MM.1S (cell line): Measurements from ENCODE around the gene GATB.

Experiments
- DNase-seq: peaks from one replicate; pipeline ENCODE4 v3.0.0-alpha.2; 2015
- H2AFZ ChIP-seq: fragments of 300-600 bp; sonication (generic); 2 replicates; pipeline ENCODE4 v1.6.0; 2016; ENCODE audit warnings: antibody characterized with exemption, low read length
- H3F3A ChIP-seq: fragments of 300-600 bp; sonication (generic); 2 replicates; pipeline ENCODE4 v1.6.1; 2016; ENCODE audit warnings: mild to moderate bottlenecking, antibody characterized with exemption, low read length, moderate library complexity, mixed read lengths; ENCODE audit not compliant: insufficient read depth
- H3K27ac ChIP-seq: fragments of 300-600 bp; sonication (generic); 2 replicates; pipeline ENCODE4 v1.5.1; 2016; ENCODE audit warnings: mild to moderate bottlenecking, low read length
- H3K27me3 ChIP-seq: fragments of 300-600 bp; sonication (generic); replicated peaks from 2 replicates; pipeline ENCODE4 v1.6.0; 2016; ENCODE audit warnings: low read length; ENCODE audit not compliant: insufficient read depth
- H3K36me3 ChIP-seq: fragments of 300-600 bp; sonication (generic); replicated peaks from 2 replicates; pipeline ENCODE4 v1.6.1; 2016; ENCODE audit warnings: mild to moderate bottlenecking, low read length, mixed read lengths; ENCODE audit not compliant: insufficient read depth
- H3K4me1 ChIP-seq: fragments of 300-600 bp; sonication (generic); 2 replicates; pipeline ENCODE4 v1.6.1; 2016; ENCODE audit warnings: low read length, mixed read lengths
- H3K4me2 ChIP-seq: fragments of 300-600 bp; sonication (generic); 2 replicates; pipeline ENCODE4 v1.6.0; 2016; ENCODE audit warnings: low read depth, low read length
- H3K4me3 ChIP-seq: fragments of 300-600 bp; sonication (generic); 2 replicates; pipeline ENCODE4 v1.5.1; 2016; ENCODE audit warnings: low read length, mixed read lengths
- H3K79me2 ChIP-seq: fragments of 300-600 bp; sonication (generic); 2 replicates; pipeline ENCODE4 v1.6.1; 2016; ENCODE audit warnings: mixed run types, low read length, mixed read lengths
- H3K9ac ChIP-seq: fragments of 300-600 bp; sonication (generic); 2 replicates; pipeline ENCODE4 v1.6.1; 2016; ENCODE audit warnings: low read length, mixed read lengths
- H3K9me2 ChIP-seq: fragments of 300-600 bp; sonication (generic); replicated peaks from 2 replicates; pipeline ENCODE4 v1.6.1; 2016; ENCODE audit warnings: mild to moderate bottlenecking, low read length, mixed read lengths; ENCODE audit not compliant: insufficient read depth
- H3K9me3 ChIP-seq: fragments of 300-600 bp; sonication (generic); replicated peaks from 2 replicates; pipeline ENCODE4 v1.6.1; 2016; ENCODE audit warnings: mild to moderate bottlenecking, low read length, mixed read lengths; ENCODE audit not compliant: insufficient read depth
- H4K20me1 ChIP-seq: fragments of 300-600 bp; sonication (generic); 2 replicates; pipeline ENCODE4 v1.6.1; 2016; ENCODE audit warnings: mild to moderate bottlenecking, low read length, moderate library complexity, mixed read lengths; ENCODE audit not compliant: insufficient read depth
- EZH2 ChIP-seq: fragments of 300-600 bp; sonication (generic); optimal IDR thresholded peaks from 2 replicates; pipeline ENCODE3; 2017; ENCODE audit warnings: low read depth, mild to moderate bottlenecking, antibody characterized with exemption, low read length, mixed read lengths
- EZH2phosphoT487 ChIP-seq: fragments of 300-600 bp; sonication (generic); IDR thresholded peaks from 2 replicates; pipeline ENCODE4 v1.6.1; 2018; ENCODE audit warnings: antibody characterized with exemption, low read length
- TF ChIP-seq, protein P1 (sequence below): fragments of 300-600 bp; sonication (generic); IDR thresholded peaks from 2 replicates; pipeline ENCODE4 v1.5.1; 2016; ENCODE audit warnings: antibody characterized with exemption, low read length, mixed read lengths

Gene GATB

DNA sequence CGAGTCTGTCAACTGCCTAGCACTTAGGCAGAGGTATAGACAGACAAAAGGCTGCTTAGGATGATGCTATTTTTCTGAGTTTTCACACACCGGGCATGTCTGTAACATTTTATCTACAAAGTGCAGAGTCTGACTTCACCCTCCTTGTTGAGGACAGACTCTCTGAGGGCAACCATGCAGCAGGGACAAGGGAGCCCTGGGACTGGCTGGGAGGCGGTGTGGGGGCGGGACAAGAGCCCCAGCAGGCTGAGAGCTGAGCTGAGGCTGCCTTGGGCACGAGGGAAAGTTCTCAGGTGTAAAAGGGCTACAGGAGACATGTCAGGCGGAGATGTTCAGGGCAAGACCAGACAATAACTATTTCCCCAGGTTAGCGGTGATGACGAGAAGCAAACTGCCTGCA lies 81.6 kb downstream of the GATB start:
- Histone ChIP-seq H3K27me3 (no peaks in the 10 kb centered on the region), H3K36me3 (no peaks in the 10 kb centered on the region), H3K4me3 (no peak overlapping the region), H3F3A (no peaks in the 10 kb centered on the region), H3K4me2 (no peak overlapping the region), H3K9ac (no peak overlapping the region), H3K9me2 (no peaks in the 10 kb centered on the region), H3K4me1 (no peaks in the 10 kb centered on the region), H3K9me3 (no peaks in the 10 kb centered on the region), H2AFZ (no peak overlapping the region), H3K79me2 (no peaks in the 10 kb centered on the region), H3K27ac (no peak overlapping the region), H4K20me1 (no peaks in the 10 kb centered on the region)
- TF ChIP-seq, protein P1, sequence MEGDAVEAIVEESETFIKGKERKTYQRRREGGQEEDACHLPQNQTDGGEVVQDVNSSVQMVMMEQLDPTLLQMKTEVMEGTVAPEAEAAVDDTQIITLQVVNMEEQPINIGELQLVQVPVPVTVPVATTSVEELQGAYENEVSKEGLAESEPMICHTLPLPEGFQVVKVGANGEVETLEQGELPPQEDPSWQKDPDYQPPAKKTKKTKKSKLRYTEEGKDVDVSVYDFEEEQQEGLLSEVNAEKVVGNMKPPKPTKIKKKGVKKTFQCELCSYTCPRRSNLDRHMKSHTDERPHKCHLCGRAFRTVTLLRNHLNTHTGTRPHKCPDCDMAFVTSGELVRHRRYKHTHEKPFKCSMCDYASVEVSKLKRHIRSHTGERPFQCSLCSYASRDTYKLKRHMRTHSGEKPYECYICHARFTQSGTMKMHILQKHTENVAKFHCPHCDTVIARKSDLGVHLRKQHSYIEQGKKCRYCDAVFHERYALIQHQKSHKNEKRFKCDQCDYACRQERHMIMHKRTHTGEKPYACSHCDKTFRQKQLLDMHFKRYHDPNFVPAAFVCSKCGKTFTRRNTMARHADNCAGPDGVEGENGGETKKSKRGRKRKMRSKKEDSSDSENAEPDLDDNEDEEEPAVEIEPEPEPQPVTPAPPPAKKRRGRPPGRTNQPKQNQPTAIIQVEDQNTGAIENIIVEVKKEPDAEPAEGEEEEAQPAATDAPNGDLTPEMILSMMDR, result no peak
- TF ChIP-seq EZH2phosphoT487 (no peak), EZH2 (no peak)
- no peak for DNase-seq

DNA sequence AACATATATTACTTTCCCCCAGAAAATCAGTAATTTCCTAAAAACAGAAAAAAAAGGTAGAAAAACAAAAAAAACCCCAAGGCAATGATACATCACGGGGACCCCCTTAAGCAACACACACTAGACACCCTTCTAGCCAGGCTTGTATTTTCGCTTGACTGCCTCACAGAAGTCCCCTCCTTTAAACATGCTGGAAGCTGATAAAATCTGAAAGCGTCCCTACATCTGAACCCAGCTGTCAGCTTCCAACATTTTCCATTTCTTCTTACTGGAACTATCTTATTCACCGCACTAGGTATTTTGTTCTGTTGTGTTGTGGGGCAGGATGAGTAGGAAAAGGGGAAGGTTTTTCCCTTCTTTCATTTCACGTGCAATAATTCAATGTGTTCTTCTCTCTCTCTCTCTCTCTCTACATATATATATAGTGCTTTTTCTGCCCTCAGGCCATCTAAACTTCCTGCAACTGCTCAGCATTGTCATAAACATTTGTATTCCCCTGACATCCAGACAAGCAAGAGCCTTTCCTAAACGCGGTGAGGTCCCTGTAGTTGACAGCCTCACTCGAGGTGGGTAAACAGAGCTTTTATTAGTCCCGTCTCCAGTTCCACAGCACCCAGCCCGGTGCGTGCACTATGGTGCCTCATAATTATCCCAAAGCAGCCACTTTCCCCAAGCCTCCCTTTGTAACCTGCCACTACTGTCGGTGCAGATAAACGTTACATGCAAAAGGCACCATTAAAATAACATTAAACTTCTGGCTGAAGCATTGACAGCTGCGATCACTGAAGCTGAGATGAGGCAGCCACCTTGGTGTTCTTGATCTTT lies 82.5 kb downstream of the GATB start:
- no peak overlapping the region for H3K27ac ChIP-seq
- no peaks in the 10 kb centered on the region for H3F3A ChIP-seq
- no peak overlapping the region for H3K4me3 ChIP-seq
- TF ChIP-seq EZH2phosphoT487 (no peak), EZH2 (no peak)
- TF ChIP-seq, protein P1, result no peak
- no peaks in the 10 kb centered on the region for H3K79me2 ChIP-seq
- H2AFZ ChIP-seq, result no peak overlapping the region
- H3K27me3 ChIP-seq, result no peaks in the 10 kb centered on the region
- no peaks in the 10 kb centered on the region for H3K9me3 ChIP-seq
- H3K36me3 ChIP-seq, result no peaks in the 10 kb centered on the region
- no peaks in the 10 kb centered on the region for H3K4me1 ChIP-seq
- no peaks in the 10 kb centered on the region for H3K9me2 ChIP-seq
- no peak for DNase-seq
- no peaks in the 10 kb centered on the region for H4K20me1 ChIP-seq
- H3K4me2 ChIP-seq, result no peak overlapping the region
- H3K9ac ChIP-seq, result no peak overlapping the region

DNA sequence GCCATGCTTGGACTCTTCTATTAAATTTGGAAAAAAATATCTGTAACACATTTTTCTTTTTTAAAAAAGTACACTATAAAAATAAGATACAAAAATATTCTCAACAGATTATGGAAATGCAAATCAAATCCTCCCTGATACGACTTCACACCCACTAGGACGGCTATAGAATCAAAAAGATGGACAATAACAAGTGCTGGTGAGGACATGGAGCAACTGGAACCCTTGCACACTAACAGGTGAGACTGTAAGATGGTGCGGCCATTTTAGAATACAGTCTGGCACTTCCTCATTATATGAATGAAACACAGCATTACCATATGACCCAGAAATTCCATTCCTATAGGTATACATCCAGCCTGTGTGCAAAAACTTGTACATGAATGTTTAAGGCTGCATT lies 83.6 kb downstream of the GATB start:
- Histone ChIP-seq H2AFZ (no peak overlapping the region), H3K4me1 (no peaks in the 10 kb centered on the region), H3K9me3 (no peaks in the 10 kb centered on the region)

More for the DNA sequence above, 83.6 kb downstream of the GATB start:
- H3K79me2 ChIP-seq, result no peaks in the 10 kb centered on the region
- no peak overlapping the region for H3K9ac ChIP-seq
- no peaks in the 10 kb centered on the region for H3K9me2 ChIP-seq
- H3K27ac ChIP-seq, result no peak overlapping the region
- DNase-seq, result no peak
- H3K4me3 ChIP-seq, result no peak overlapping the region
- no peaks in the 10 kb centered on the region for H3F3A ChIP-seq
- H4K20me1 ChIP-seq, result no peaks in the 10 kb centered on the region
- no peak overlapping the region for H3K4me2 ChIP-seq
- no peaks in the 10 kb centered on the region for H3K27me3 ChIP-seq
- no peak for TF ChIP-seq EZH2
- TF ChIP-seq, protein P1, result no peak
- no peak for TF ChIP-seq EZH2phosphoT487
- no peaks in the 10 kb centered on the region for H3K36me3 ChIP-seq
